ENCODE data around the gene TMCC1.
A peak's percentile ranks its signal among the peaks of the same experiment; 100 is the strongest.
"Not testable (repeated sequence)": the region's sequence is repeated elsewhere in the genome, so short reads cannot be mapped to it uniquely, and the experiment has no call there.

Gene TMCC1

DNA sequence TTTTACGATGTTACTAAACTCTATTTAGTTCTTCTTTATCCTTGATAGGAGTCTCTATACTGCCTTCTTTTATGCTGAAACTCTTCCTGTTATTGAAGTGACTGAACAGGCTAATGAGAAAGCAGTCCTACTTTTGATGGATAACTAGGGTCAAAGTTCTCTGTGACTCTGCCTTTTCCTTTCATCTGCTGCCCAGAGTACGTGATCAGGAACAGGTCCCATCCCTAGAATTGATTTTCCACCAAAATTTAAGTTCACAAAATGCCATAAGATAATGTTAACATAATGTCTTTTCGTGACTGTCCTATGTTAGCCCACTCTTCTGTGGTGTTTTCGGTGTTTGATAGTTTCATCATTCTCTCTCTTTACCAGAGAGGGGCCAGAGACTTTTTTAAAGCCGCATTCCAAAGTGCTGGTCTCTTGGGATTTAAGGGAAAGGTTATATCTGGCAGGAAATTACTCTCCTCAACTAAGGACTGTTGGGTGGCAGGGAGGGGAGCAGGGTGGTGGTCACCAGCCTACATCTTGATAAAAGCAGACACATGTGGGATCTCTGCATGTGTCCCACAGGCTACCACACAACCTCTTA, 236.8 kb downstream of the TMCC1 start:
- H3K4me3 ChIP-seq (ENCODE audit: low read depth, low read length), result no peak overlapping the region

DNA sequence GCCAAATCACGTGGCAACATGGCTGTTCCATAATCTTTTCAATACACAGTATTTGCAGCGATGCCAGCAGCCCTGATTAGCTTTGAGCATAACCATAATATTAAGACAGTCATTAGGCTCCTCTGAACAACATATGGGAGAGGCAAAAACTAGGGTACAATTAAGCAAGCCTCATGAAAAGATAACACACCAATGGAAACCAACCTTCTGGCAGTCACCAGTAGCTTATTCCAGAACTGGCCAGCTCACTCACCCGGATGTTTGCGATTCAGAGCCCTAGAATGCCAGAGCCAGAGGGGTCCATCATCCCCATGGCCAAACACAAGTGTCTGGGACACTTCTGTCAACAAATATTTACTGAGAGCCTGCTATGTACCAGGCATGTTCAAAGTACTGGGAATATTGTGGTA, 238.2 kb downstream of the TMCC1 start:
- no peak overlapping the region for H3K4me3 ChIP-seq (ENCODE audit: low read depth, low read length)

DNA sequence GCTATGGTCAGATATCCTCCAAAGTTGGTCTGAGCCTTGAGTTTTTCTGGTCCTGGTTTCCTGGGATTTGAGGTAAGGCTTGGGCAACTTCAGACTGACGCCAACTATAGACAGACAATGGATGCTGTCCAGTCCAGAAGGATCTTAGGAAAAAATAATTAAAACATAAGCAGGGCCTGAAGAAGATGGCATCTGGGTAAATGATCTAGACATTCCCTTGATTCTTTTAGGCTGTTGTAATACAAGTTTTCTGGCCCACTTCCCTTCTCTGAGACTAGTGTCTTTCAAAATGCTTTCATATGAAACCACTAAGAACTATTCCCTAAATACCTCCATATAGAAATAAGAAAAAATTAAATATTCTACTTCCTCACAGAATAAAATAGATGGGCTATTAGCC, 239.4 kb downstream of the TMCC1 start:
- H3K4me3 ChIP-seq (ENCODE audit: low read depth, low read length), result no peak overlapping the region

DNA sequence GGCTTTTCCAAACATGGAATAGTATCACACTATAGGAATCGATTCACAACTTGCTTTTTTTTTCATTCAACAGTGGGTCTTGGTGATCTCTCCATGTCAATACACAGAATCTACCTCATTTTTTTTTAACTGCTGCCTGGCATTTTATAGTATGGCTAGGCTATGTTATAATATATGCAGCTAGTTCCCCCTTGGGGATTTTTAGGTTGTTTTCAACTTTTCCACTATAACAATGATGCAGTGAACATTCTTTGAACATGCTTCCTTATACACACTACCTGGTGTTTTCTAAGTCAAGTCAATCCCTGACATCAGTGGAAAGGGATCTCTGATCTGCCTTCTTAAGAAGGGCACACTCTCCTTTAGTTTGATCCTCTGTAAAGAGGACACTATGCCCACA, 240.5 kb downstream of the TMCC1 start:
- no peak overlapping the region for H3K4me3 ChIP-seq (ENCODE audit: low read depth, low read length)

DNA sequence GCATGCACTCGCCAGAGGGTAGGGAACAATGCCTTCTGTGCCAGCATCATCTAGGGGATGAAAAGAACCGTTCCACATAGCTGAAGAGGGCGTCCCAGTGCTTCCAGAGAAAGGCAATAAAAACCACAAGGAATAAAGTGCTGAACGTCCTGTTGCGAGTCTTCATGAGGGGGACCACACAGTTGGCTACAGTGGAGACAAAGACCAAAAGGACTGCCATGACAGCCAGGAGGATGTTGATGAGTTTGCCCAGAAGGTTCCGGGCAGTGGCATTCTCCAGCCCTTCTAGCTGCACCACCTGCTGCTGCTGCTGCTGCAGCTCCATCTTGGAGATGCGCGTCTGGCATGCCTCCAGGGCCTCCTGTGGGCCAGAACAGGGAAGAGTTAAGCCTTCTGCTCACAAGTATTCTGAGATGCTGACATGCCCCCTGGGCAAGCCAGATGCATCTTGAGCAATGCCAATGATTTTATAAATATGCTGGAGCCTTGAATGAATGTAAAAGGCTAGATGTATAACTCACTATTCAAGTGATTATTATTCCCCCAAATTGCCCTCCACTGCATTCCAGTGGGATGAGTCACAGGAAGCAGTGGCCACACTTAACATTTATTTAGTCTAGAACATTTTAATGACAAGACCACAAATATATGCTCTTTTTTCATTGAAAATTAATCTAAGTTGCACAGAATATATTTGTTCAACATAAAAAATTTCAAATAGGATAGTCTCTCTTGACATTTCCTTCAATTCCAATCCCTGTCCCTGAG, 241.9 kb downstream of the TMCC1 start:
- H3K4me3 ChIP-seq (ENCODE audit: low read depth, low read length), result no peak overlapping the region

DNA sequence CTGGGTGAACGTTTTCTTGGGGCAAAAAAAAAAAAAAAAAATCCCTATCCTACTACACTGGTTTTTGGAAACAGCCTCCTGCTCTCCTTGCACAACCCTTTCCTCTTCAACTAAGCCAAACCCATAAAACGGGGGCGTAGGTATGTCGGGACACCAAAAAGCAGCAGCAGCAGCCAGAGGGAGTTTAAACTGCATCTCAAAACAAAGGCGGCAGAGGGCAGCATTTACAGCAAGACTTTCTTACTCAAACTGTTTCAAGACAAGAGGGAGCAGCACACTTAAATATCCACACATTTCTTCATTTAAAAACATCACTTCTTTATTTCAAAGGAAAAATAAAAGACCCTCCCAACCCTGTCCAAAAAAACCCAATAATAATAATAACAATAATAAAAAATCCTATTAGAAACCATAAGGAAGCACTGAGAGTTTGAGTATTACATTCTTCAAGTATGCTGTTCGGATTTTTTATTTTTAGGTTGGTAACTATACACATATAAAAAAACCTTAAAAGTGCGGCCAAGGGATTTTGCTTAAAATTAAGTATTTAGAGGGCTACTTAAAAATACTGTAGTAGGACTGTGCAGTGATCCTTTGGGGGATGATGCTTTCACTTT, 243.1 kb downstream of the TMCC1 start:
- no peak overlapping the region for H3K4me3 ChIP-seq (ENCODE audit: low read depth, low read length)

DNA sequence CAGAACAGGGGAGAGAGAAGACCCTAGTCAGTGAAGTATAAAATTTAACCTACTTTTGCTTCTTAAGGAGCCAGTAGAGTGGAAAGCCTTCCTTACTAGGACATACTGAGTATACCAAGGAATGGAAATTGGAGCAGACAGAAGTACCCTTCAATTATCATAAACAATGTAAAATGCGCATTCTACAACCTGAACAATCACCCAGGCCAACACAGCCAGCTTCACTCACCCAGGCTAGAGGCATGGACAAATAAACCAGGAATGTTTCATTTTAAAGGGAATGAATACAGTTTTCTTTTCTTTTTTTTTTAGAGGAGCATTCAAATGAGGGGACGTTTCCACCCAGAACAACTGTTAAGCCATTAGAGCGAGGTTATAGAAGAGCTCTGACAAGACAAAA, 245.1 kb downstream of the TMCC1 start:
- H3K4me3 ChIP-seq (ENCODE audit: low read depth, low read length), result no peak overlapping the region

DNA sequence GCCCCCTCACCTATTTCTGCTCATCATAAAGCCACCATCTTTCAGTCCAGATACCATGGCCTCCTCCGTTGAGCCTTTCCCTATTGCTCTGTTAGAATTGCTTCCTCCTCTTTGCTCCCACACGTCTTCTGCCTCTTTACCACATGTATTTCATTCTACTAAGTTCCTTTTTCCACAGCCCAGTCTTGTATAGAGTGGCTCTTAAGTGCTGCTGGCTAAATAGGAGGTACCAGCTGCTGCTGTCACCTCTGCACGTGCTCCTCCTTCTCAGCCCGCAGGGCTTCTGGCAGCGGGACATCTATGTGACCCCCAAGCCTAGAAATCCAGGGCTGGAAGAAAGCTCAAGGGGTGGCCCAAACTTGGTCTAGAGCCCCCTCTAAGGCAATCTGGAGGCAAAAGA, 248.2 kb downstream of the TMCC1 start:
- no peak overlapping the region for H3K4me3 ChIP-seq (ENCODE audit: low read depth, low read length)

DNA sequence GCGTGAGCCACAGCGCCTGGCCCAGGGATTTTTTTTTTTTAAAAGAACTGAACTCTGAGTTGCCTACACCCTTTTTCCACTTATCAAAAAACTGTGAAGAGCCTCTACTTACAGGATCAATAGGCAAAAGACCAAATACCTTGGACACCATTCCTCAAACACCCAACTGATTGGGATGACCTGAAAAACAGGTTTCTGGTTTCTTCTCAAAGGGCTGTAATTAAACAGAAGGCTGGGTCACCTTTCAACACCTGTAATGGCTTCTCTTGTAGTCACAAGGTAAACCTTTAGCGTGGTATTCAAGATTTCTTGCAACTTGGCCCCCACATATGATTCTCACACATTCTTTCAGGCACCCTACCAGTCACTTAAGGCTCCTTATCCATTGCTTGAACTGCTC, 248.7 kb downstream of the TMCC1 start:
- H3K4me3 ChIP-seq (ENCODE audit: low read depth, low read length), result no peak overlapping the region

DNA sequence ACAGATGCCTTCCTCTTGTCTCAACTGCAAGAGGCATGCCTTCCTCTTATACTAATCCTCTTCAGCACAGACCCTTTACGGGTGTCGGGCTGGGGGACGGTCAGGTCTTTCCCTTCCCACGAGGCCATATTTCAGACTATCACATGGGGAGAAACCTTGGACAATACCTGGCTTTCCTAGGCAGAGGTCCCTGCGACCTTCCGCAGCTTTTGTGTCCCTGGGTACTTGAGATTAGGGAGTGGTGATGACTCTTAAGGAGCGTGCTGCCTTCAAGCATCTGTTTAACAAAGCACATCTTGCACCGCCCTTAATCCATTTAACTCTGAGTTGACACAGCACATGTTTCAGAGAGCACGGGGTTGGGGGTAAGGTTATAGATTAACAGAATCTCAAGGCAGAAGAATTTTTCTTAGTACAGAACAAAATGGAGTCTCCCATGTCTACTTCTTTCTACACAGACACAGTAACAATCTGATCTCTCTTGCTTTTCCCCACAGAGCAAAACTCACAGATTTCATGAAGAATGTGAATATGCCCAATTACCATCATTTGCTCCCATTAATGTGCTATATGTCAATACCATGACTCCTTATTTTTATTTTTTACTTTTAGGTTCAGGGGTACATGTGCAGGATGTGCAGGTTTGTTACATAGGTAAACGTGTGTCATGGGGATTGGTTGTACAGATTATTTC, 251.8 kb downstream of the TMCC1 start:
- not testable (repeated sequence) for H3K4me3 ChIP-seq (ENCODE audit: low read depth, low read length)

DNA sequence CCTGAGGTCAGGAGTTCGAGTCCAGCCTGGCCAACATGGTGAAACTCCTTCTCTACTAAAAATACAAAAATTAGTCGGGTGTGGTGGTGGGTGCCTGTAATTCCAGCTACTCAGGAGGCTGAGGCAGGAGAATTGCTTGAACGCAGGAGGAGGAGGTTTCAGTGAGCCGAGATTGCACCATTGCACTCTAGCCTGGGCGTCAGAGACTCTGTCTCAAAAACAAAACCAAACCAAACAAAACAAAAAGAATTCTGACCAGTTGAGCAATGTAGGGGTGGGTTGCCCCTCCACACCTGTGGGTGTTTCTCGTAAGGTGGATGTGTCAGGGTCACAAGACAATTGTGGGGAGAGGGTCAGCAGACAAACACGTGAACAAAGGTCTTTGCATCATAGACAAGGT, 252.5 kb downstream of the TMCC1 start:
- not testable (repeated sequence) for H3K4me3 ChIP-seq (ENCODE audit: low read depth, low read length)

DNA sequence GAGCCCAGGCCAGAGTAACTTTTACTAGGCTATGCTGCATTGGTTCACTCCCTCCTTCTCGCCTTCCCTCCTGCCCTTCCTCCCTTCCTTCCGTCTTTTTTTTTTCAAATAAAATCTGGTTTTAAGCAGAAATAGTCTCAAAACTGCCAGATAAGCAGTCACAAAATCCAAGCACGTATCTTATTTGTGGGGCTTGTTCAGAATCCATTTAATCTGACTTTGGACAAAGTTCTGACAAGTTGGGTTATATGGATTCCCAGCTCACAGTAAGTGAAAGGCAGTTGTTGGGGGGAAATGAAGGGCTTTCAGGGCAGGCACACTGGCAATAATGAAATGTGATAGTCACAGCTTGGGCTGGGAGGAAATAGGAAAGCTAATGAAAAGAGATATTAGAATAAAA, 255.0 kb downstream of the TMCC1 start:
- no peak overlapping the region for H3K4me3 ChIP-seq (ENCODE audit: low read depth, low read length)

DNA sequence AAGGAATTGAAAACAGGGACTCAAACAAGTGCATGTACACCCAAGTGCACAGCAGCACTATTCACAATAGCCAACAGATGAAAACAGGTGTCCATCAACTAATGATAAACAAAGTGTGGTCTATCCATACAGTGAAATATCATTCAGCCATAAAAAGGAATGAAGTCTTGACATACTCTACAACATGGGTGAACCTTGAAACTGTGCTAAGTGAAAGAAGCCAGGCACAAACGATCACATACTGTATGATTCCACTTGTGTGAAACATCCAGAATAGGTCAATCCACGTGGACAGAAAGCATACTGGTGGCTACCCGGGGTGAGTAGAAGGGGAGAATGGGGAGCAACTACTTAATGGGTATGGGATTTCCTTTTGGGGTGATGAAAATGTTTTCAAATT, 257.4 kb downstream of the TMCC1 start:
- H3K4me3 ChIP-seq (ENCODE audit: low read depth, low read length), result no peak overlapping the region

DNA sequence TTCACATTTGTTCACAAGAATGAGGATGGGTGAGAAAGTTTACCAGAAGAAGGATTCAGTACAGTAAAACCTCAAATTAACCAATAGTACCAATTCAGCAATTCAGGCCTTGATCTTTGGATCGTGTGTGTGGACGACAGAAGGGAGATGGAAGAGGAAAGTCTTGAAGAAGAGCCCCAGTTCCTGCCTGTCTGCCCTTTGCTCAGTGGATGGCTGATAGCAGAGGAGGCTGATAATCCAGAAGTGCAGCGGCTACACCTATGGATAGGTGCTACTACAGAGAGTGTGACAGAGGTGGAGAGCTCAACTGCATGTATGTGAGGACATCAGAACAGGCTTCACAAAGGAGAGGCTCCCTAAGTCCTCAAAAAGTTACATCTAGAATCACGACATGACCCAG, 257.9 kb downstream of the TMCC1 start:
- no peak overlapping the region for H3K4me3 ChIP-seq (ENCODE audit: low read depth, low read length)

DNA sequence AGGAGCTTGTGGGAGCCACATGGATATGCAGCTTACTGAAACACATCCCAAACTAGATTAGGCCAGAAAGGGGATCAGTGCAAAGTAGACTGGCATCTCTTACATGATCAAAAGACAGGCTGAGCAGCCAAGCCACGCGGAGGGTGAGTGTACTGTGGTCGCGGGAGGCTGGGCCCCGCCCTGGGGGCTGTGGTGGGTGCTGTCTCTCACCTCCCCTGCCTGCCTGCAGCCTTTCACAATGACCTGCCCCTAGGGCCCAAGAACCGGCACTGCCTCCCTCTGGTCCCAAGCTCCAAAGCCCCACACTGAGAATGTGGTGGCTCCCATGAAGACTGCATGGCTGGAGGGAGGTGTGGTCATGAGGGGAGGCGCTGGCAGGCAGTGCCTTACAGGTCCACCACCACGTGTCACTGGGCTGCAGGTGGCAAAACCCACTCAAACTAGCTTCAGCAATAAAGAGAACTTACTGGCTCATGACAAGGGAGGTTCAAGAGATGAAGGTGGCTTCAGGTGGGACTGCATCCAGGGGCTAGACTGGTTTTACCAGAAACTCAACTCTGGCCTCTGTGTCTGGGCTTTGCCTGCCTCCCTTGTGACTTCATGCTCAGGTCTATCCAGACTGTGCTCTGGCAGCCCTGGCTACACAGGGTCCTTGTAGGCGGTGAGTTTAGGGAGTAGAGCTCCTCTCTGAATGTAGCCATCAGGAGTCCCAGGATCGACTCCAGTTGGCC, 259.6 kb downstream of the TMCC1 start:
- no peak overlapping the region for H3K4me3 ChIP-seq (ENCODE audit: low read depth, low read length)

DNA sequence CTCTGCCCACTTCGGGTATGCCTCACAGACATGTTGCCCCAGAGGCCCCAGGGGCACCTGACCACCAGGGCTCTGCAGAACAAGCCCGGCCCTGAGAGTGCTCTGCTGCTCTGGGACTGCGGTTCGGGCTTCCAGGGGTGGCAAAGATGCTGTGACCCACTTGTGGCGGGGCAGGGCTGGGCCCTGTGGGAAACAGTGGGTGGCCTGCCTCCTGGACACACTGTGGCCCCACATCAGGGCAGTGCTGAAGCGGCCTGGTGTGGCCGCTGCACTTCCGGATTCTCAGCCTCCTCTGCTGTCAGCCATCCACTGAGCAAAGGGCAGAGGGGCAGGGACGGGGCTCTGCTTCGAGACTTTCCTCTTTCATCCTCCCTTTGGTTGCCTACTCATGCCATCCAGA, 260.5 kb downstream of the TMCC1 start:
- no peak overlapping the region for H3K4me3 ChIP-seq (ENCODE audit: low read depth, low read length)

DNA sequence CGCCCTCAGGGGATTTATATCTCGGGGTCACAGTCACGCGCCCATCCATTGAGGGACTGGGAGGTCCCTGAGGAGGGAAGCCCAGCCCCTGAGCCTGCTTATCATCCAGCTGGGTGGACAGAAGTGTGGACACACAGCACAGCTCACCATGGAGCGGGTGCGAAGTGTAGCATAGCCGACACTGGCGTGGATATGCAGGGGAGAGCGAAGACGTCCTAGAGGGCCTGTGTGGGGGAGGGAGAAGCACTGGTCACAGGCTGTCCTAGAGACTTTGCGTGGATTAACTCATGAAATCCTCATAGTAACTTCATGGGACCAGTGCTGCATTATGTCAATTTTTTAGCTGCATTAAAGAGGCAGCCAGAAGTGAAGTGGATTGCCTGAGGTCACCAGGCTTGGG, 261.0 kb downstream of the TMCC1 start:
- H3K4me3 ChIP-seq (ENCODE audit: low read depth, low read length), result no peak overlapping the region

DNA sequence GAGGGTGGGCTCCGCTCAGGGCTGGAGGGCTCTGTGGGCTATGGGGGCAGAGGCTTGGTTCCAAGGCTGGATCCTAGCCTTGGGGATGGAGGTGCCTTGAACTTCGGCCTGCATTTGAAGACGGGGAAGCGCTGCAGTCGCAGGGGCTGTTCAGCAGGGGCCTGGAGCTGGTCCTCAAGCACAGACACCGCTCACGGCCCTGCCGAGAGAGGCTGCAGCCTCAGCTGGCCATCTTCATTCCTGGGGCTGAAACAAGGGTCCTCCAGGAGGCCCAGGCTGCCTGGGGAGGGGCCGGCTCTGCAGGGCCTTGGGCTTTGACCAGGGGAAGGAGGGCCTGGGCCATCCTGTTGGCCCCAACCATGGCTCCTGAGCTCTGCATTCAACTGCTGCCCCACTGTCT, 261.5 kb downstream of the TMCC1 start:
- no peak overlapping the region for H3K4me3 ChIP-seq (ENCODE audit: low read depth, low read length)

DNA sequence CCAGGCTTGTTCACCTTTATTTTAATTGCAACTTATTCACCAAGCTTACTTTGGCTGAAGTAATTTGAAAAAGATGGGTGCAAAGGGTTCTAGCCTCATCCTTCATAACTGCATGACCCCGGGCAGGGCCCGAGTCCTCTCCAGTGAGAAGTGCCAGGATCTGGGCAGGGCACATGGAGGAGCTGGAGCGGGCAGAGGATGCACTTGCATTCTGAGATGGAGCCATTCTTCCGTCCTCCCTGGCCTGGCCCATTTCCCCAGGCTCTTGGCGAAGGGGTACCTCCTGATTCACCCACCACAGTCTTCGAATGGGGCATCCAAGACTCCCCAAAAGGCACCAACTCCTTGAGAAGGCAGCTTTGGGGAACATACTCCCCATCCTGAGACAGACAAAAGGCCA, 264.5 kb downstream of the TMCC1 start:
- H3K4me3 ChIP-seq (ENCODE audit: low read depth, low read length), result no peak overlapping the region

DNA sequence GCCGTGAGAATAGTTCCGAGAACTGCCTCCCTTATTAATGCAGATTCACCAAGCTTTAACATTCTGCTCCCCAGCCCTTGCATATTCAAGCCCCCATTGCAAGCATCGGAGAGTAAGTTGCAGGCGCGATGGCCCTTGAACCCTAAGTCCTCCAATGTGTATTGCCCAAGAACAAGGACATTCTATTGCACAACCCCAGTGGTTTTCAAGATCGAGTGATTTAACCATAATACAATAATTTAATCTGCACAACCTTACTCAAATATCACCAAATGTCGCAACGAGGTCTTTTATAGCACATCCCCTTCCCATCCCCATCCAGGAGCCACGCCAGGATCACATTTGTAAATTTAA, 265.4 kb downstream of the TMCC1 start:
- H3K4me3 ChIP-seq (ENCODE audit: low read depth, low read length), result peak overlapping the region; percentile 75
